Hepatocyte (in vitro differentiated cells): ENCODE data around the gene GTPBP4. TPM values are rescaled to one million over a fixed set of nuclear protein-coding genes. Genes with fewer than 3 reads are reported as not detected.
"Not testable (repeated sequence)": the region's sequence is repeated elsewhere in the genome, so short reads cannot be mapped to it uniquely, and the experiment has no call there.

ENCODE experiments used
- DNase-seq: peaks from one replicate; pipeline ENCODE4 v3.0.0-alpha.2; 2016; ENCODE audit warnings: low spot score
- H2AFZ ChIP-seq: fragments of 200-600 bp; sonication (generic); 2 replicates; pipeline ENCODE4 v1.6.0; 2016; ENCODE audit warnings: antibody characterized with exemption, mild to moderate bottlenecking
- H3K27ac ChIP-seq: fragments of 200-600 bp; sonication (generic); 2 replicates; pipeline ENCODE4 v1.5.1; 2016; ENCODE audit warnings: mild to moderate bottlenecking
- H3K27me3 ChIP-seq: fragments of 200-600 bp; sonication (generic); 2 replicates; pipeline ENCODE4 v1.6.1; 2016
- H3K36me3 ChIP-seq: fragments of 200-600 bp; sonication (generic); replicated peaks from 2 replicates; pipeline ENCODE4 v1.5.1; 2016; ENCODE audit warnings: low read depth; ENCODE audit not compliant: insufficient read depth
- H3K4me1 ChIP-seq: fragments of 200-600 bp; sonication (generic); 2 replicates; pipeline ENCODE4 v1.5.1; 2016; ENCODE audit warnings: mild to moderate bottlenecking, moderate library complexity; ENCODE audit not compliant: insufficient read depth
- H3K4me2 ChIP-seq: fragments of 200-600 bp; sonication (generic); 2 replicates; pipeline ENCODE4 v1.6.0; 2016
- H3K4me3 ChIP-seq: fragments of 200-600 bp; sonication (generic); 2 replicates; pipeline ENCODE4 v1.5.1; 2016; ENCODE audit warnings: mild to moderate bottlenecking
- H3K79me2 ChIP-seq: fragments of 200-600 bp; sonication (generic); 2 replicates; pipeline ENCODE4 v1.6.0; 2017; ENCODE audit warnings: mild to moderate bottlenecking
- H3K9me2 ChIP-seq: fragments of 200-600 bp; sonication (generic); replicated peaks from 2 replicates; pipeline ENCODE4 v1.6.0; 2017; ENCODE audit warnings: mild to moderate bottlenecking; ENCODE audit not compliant: insufficient read depth
- H3K9me3 ChIP-seq: fragments of 200-600 bp; sonication (generic); 2 replicates; pipeline ENCODE4 v1.5.1; 2016; ENCODE audit warnings: low read depth, mild to moderate bottlenecking
- H4K20me1 ChIP-seq: fragments of 200-600 bp; sonication (generic); 2 replicates; pipeline ENCODE4 v1.6.0; 2016; ENCODE audit warnings: mild to moderate bottlenecking; ENCODE audit not compliant: insufficient read depth, poor library complexity, severe bottlenecking
- EZH2 ChIP-seq: fragments of 200-600 bp; sonication (generic); IDR thresholded peaks from 2 replicates; pipeline ENCODE4 v1.6.1; 2016; ENCODE audit warnings: antibody characterized with exemption, mild to moderate bottlenecking, borderline replicate concordance
- EZH2phosphoT487 ChIP-seq: fragments of 200-600 bp; sonication (generic); IDR thresholded peaks from one replicate; pipeline ENCODE4 v1.6.1; 2018; ENCODE audit warnings: antibody characterized with exemption, mild to moderate bottlenecking, low read depth, moderate library complexity; ENCODE audit not compliant: unreplicated experiment, severe bottlenecking
- WGBS: methylation state at CpG from one replicate; pipeline ENCODE4 v1.1.6; 2016; ENCODE audit warnings: low lambda C conversion rate; ENCODE audit errors: missing lambda C conversion rate; 5-methylcytosine and 5-hydroxymethylcytosine counted together
- polyA plus RNA-seq: library from polyadenylated mRNA; unstranded; fragments of >200 nt; fragmentation: Nextera tagmentation; extraction: Ambion mirVana; gene quantifications from 2 replicates; pipeline ENCODE4 v1.2.1, GENCODE V29; 2016
- total RNA-seq: library from RNA; depleted of rRNA; stranded (reverse); fragments of >200 nt; gene quantifications from 2 replicates; pipeline ENCODE4 v1.2.3, GENCODE V29; 2014
- TF ChIP-seq, protein P1 (sequence below): fragments of 200-600 bp; sonication (generic); IDR thresholded peaks from 2 replicates; pipeline ENCODE4 v1.5.1; 2016; ENCODE audit warnings: antibody characterized with exemption, mild to moderate bottlenecking; ENCODE audit not compliant: poor library complexity

The GTPBP4 gene
- total and polyA plus RNA-seq, 2 experiments from 2014 or later: 34.2 to 55.5 TPM

DNA sequence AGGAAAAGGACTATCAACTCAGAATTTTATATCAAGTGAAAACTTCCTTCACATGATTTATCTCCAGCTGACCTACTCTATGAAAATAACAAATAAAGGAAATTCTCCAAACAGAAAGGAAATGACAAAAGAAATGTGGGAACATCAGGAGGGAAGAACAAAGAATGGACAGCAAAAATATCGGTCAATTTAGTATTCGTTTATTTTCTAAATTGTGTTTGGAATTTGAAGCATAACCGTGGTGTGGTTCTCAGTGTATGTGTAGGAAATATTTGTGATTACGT is 76.7 kb downstream of the GTPBP4 start:
- H3K4me3 ChIP-seq: no peak overlapping the region
- DNase-seq: no peak
- H2AFZ ChIP-seq: no peak overlapping the region
- no peaks in the 10 kb centered on the region for H3K9me3 ChIP-seq
- H3K27me3 ChIP-seq: no peaks in the 10 kb centered on the region
- peaks cover 4% of the 10 kb centered on the region for H4K20me1 ChIP-seq
- H3K9me2 ChIP-seq: no peaks in the 10 kb centered on the region
- TF ChIP-seq EZH2phosphoT487 (no peak), EZH2 (no peak)
- TF ChIP-seq, protein P1, sequence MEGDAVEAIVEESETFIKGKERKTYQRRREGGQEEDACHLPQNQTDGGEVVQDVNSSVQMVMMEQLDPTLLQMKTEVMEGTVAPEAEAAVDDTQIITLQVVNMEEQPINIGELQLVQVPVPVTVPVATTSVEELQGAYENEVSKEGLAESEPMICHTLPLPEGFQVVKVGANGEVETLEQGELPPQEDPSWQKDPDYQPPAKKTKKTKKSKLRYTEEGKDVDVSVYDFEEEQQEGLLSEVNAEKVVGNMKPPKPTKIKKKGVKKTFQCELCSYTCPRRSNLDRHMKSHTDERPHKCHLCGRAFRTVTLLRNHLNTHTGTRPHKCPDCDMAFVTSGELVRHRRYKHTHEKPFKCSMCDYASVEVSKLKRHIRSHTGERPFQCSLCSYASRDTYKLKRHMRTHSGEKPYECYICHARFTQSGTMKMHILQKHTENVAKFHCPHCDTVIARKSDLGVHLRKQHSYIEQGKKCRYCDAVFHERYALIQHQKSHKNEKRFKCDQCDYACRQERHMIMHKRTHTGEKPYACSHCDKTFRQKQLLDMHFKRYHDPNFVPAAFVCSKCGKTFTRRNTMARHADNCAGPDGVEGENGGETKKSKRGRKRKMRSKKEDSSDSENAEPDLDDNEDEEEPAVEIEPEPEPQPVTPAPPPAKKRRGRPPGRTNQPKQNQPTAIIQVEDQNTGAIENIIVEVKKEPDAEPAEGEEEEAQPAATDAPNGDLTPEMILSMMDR: no peak
- no peaks in the 10 kb centered on the region for H3K4me1 ChIP-seq
- 97% methylated on average over 4 of the region's 4 CpGs for WGBS
- no peak overlapping the region for H3K4me2 ChIP-seq
- H3K36me3 ChIP-seq: no peaks in the 10 kb centered on the region
- no peak overlapping the region for H3K27ac ChIP-seq
- peaks cover 40% of the 10 kb centered on the region for H3K79me2 ChIP-seq

DNA sequence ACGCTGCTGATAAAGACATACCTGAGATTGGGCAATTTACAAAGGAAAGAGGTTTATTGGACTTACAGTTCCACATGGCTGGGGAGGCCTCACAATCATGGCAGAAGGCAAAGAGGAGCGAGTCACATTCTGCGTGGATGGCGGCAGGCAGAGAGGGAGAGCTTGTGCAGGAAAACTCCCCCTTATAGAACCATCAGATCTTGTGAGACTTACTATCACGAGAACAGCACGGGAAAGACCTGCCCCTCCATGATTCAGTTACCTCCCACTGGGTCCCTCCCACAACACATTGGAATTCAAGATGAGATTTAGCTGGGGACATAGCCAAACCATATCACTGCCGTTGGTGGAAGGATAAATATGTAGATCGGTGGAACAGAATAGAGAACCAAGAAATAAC is 78.5 kb downstream of the GTPBP4 start:
- H4K20me1 ChIP-seq, H2AFZ ChIP-seq, H3K4me2 ChIP-seq, DNase-seq, H3K9me2 ChIP-seq, H3K4me3 ChIP-seq, H3K27ac ChIP-seq, H3K9me3 ChIP-seq, H3K27me3 ChIP-seq, H3K4me1 ChIP-seq, H3K36me3 ChIP-seq: not testable (repeated sequence)
- WGBS: 89% methylated on average over 8 of the region's 8 CpGs
- H3K79me2 ChIP-seq: peaks cover 22% of the 10 kb centered on the region

DNA sequence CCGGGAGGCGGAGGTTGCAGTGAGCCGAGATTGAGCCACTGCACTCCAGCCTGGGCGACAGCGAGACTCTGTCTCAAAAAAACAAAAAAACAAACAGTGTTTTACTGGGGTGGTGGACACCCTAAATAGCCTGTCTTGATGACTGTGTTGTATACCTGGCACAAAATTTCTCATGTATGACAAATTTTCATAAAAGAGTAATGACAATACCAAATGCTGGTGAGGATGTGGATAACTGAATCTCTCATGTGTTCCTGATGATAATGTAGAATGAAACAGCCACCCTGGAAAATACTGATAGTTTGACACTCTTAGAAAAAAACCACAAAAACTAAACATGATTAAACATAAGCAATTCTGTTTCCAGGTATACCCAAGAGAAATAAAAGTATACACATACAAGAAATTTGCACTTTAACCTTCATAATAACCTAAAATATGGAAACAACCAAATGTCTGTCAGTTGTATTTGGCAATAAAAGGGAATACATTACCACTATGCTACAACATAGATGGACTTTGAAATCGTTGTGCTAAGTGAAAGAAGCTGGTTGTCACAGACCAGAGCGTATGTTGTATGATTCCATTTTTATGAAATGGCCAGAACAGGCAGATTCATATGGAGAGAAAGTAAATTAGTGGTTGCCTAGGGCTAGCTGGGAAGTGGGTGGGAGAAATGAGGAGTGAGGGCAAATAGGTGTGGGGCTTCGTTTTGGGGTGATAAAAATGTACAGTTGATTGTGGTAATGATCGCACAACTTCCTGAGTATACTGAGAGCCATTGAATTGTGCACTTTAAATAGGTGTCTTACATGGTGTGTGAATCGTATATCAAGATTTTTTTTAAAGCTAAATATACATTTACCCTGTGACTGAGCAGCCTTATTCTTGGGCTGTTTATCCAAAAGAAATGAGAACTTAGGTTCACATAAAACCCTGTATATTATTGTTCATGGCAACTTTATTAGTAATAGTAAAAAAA is 80.4 kb downstream of the GTPBP4 start:
- Histone ChIP-seq H2AFZ (no peak overlapping the region), H3K4me3 (no peak overlapping the region), H4K20me1 (peaks cover 4% of the 10 kb centered on the region), H3K4me1 (no peaks in the 10 kb centered on the region), H3K79me2 (peaks cover 14% of the 10 kb centered on the region), H3K36me3 (no peaks in the 10 kb centered on the region), H3K9me3 (no peaks in the 10 kb centered on the region), H3K27me3 (no peaks in the 10 kb centered on the region), H3K4me2 (no peak overlapping the region), H3K9me2 (no peaks in the 10 kb centered on the region), H3K27ac (no peak overlapping the region)
- 90% methylated on average over 8 of the region's 10 CpGs for WGBS
- DNase-seq: no peak
- no peak for TF ChIP-seq EZH2phosphoT487

Other genes with a start within 250 kb of the GTPBP4 start
- gene LARP4B, start 56.7 kb upstream of the GTPBP4 start, total RNA-seq: 38.5 and 43.4 TPM in 2 replicates
- 23.9 and 28.4 TPM in 2 replicates for gene LARP4B, start 56.7 kb upstream of the GTPBP4 start, polyA plus RNA-seq
- gene IDI2, start 37.4 kb downstream of the GTPBP4 start, total RNA-seq: 0.33 TPM in 1 of 2 replicates, not detected in the other
- 0.29 TPM in 1 of 2 replicates, not detected in the other for gene IDI2, start 37.4 kb downstream of the GTPBP4 start, polyA plus RNA-seq
- gene IDI1, start 60.7 kb downstream of the GTPBP4 start, total RNA-seq: 270 and 303 TPM in 2 replicates
- gene IDI1, start 60.7 kb downstream of the GTPBP4 start, polyA plus RNA-seq: 214 and 228 TPM in 2 replicates
- gene WDR37, start 68.0 kb downstream of the GTPBP4 start, total RNA-seq: 12.3 and 15.2 TPM in 2 replicates
- gene WDR37, start 68.0 kb downstream of the GTPBP4 start, polyA plus RNA-seq: 8.6 and 13.2 TPM in 2 replicates